Measurements from ENCODE around the gene ADAM12. TPM values are rescaled to one million over a fixed set of nuclear protein-coding genes. Genes with fewer than 3 reads are reported as not detected.

Gene ADAM12
- total RNA-seq, 1 donor from 2014 or later, result 100 TPM

- Histone ChIP-seq H3K27ac (ENCODE audit: low read depth, low read length) (peak overlapping the region; percentile 100), H3K4me3 (ENCODE audit: insufficient read depth, low read depth, low read length) (no peak overlapping the region), H3K4me2 (ENCODE audit: low read length) (peak overlapping the region; percentile 52), H3K9me3 (ENCODE audit: insufficient read depth, low read depth, low read length) (no peaks in the 10 kb centered on the region), H3K79me2 (ENCODE audit: insufficient read depth, low read length) (no peaks in the 10 kb centered on the region), H3K4me1 (ENCODE audit: insufficient read depth, low read length) (peaks cover 60% of the 10 kb centered on the region), H3K27me3 (ENCODE audit: insufficient read depth, low read length) (no peaks in the 10 kb centered on the region), H3K9ac (ENCODE audit: low read length) (peak overlapping the region; percentile 90), H4K20me1 (ENCODE audit: insufficient read depth, low read length) (no peaks in the 10 kb centered on the region), H2AFZ (ENCODE audit: low read depth, low read length) (no peak overlapping the region), H3K36me3 (ENCODE audit: insufficient read depth, low read length) (peaks cover 7% of the 10 kb centered on the region)
- peak; percentile 81 for DNase-seq (ENCODE audit: low read depth)
- Mint-ChIP-seq H3K27ac (ENCODE audit: unreplicated experiment) (peak overlapping the region; percentile 100), H3K27me3 (ENCODE audit: low read depth, unreplicated experiment) (no peaks in the 10 kb centered on the region), H3K9me3 (ENCODE audit: unreplicated experiment) (peaks cover 4% of the 10 kb centered on the region), H3K4me1 (ENCODE audit: low read depth, unreplicated experiment) (peaks cover 57% of the 10 kb centered on the region), H3K36me3 (ENCODE audit: low read depth, unreplicated experiment) (peaks cover 26% of the 10 kb centered on the region), H3K4me3 (ENCODE audit: unreplicated experiment) (no peak overlapping the region)
- peak; percentile 92 for FAIRE-seq
- TF ChIP-seq EZH2 (IDR thresholded peaks at IDR 0.05; ENCODE audit: insufficient read depth, low read length), result no peak
Observed at GRCh38 chr10:126060261-126060931, 327.9 kb downstream of the ADAM12 start.

GRCh38 chr10:126059076-126059826 is 329.0 kb downstream of the ADAM12 start:
- Histone ChIP-seq H3K36me3 (ENCODE audit: insufficient read depth, low read length) (peaks cover 7% of the 10 kb centered on the region), H3K27me3 (ENCODE audit: insufficient read depth, low read length) (no peaks in the 10 kb centered on the region), H3K9me3 (ENCODE audit: insufficient read depth, low read depth, low read length) (no peaks in the 10 kb centered on the region), H2AFZ (ENCODE audit: low read depth, low read length) (no peak overlapping the region), H3K4me3 (ENCODE audit: insufficient read depth, low read depth, low read length) (no peak overlapping the region), H3K27ac (ENCODE audit: low read depth, low read length) (peak overlapping the region; percentile 100), H4K20me1 (ENCODE audit: insufficient read depth, low read length) (no peaks in the 10 kb centered on the region), H3K79me2 (ENCODE audit: insufficient read depth, low read length) (no peaks in the 10 kb centered on the region), H3K4me2 (ENCODE audit: low read length) (peak overlapping the region; percentile 52), H3K4me1 (ENCODE audit: insufficient read depth, low read length) (peaks cover 54% of the 10 kb centered on the region), H3K9ac (ENCODE audit: low read length) (peak overlapping the region; percentile 90)
- H3K9me3 Mint-ChIP-seq (ENCODE audit: unreplicated experiment), result peaks cover 2% of the 10 kb centered on the region
- no peaks in the 10 kb centered on the region for H3K27me3 Mint-ChIP-seq (ENCODE audit: low read depth, unreplicated experiment)
- H3K4me3 Mint-ChIP-seq (ENCODE audit: unreplicated experiment), result peak overlapping the region; percentile 23
- H3K36me3 Mint-ChIP-seq (ENCODE audit: low read depth, unreplicated experiment), result peaks cover 20% of the 10 kb centered on the region
- FAIRE-seq (peak; percentile 13), DNase-seq (ENCODE audit: low read depth) (peak; percentile 87)
- TF ChIP-seq EZH2 (IDR thresholded peaks at IDR 0.05; ENCODE audit: insufficient read depth, low read length), result no peak
- no peak for TF ChIP-seq CTCF (IDR thresholded peaks at IDR 0.05; ENCODE audit: insufficient read depth, low read depth, low read length)
- H3K27ac Mint-ChIP-seq (ENCODE audit: unreplicated experiment), result peak overlapping the region; percentile 100
- H3K4me1 Mint-ChIP-seq (ENCODE audit: low read depth, unreplicated experiment), result peaks cover 53% of the 10 kb centered on the region

- Histone ChIP-seq H3K79me2 (ENCODE audit: insufficient read depth, low read length) (no peaks in the 10 kb centered on the region), H3K9me3 (ENCODE audit: insufficient read depth, low read depth, low read length) (no peaks in the 10 kb centered on the region), H3K27ac (ENCODE audit: low read depth, low read length) (peak overlapping the region; percentile 100), H3K4me2 (ENCODE audit: low read length) (no peak overlapping the region), H3K4me1 (ENCODE audit: insufficient read depth, low read length) (peaks cover 50% of the 10 kb centered on the region), H3K9ac (ENCODE audit: low read length) (peak overlapping the region; percentile 90), H3K27me3 (ENCODE audit: insufficient read depth, low read length) (no peaks in the 10 kb centered on the region), H3K4me3 (ENCODE audit: insufficient read depth, low read depth, low read length) (no peak overlapping the region), H3K36me3 (ENCODE audit: insufficient read depth, low read length) (peaks cover 7% of the 10 kb centered on the region), H4K20me1 (ENCODE audit: insufficient read depth, low read length) (no peaks in the 10 kb centered on the region), H2AFZ (ENCODE audit: low read depth, low read length) (no peak overlapping the region)
- TF ChIP-seq EZH2 (IDR thresholded peaks at IDR 0.05; ENCODE audit: insufficient read depth, low read length) (no peak), CTCF (IDR thresholded peaks at IDR 0.05; ENCODE audit: insufficient read depth, low read depth, low read length) (no peak)
- H3K9me3 Mint-ChIP-seq (ENCODE audit: unreplicated experiment), result peaks cover 2% of the 10 kb centered on the region
- H3K36me3 Mint-ChIP-seq (ENCODE audit: low read depth, unreplicated experiment), result peaks cover 20% of the 10 kb centered on the region
- H3K4me1 Mint-ChIP-seq (ENCODE audit: low read depth, unreplicated experiment), result peaks cover 50% of the 10 kb centered on the region
- no peak overlapping the region for H3K4me3 Mint-ChIP-seq (ENCODE audit: unreplicated experiment)
- no peaks in the 10 kb centered on the region for H3K27me3 Mint-ChIP-seq (ENCODE audit: low read depth, unreplicated experiment)
- DNase-seq (ENCODE audit: low read depth), result no peak
- peak overlapping the region; percentile 75 for H3K27ac Mint-ChIP-seq (ENCODE audit: unreplicated experiment)
- no peak for FAIRE-seq
Observed at GRCh38 chr10:126058507-126058906, 329.8 kb downstream of the ADAM12 start.

Data from astrocyte (in vitro differentiated cells and primary cell).